H9 (cell line): Measurements from ENCODE around the gene FBXO41. TPM values are rescaled to one million over a fixed set of nuclear protein-coding genes. Genes with fewer than 3 reads are reported as not detected.

ENCODE experiments used
- DNase-seq: peaks from one replicate; pipeline ENCODE4 v3.0.0-alpha.2; 2017
- H2AFZ ChIP-seq: one replicate; pipeline ENCODE4 v1.6.1; 2013; ENCODE audit warnings: mild to moderate bottlenecking, low read length, control low read depth, moderate library complexity
- H2AK5ac ChIP-seq: 2 replicates; pipeline ENCODE4 v1.6.1; 2013; ENCODE audit warnings: low read length, control low read depth, mixed read lengths; ENCODE audit not compliant: insufficient read length
- H2BK120ac ChIP-seq: one replicate; pipeline ENCODE4 v1.6.1; 2013; ENCODE audit warnings: low read depth, mild to moderate bottlenecking, low read length, control low read depth, inconsistent platforms; ENCODE audit not compliant: poor library complexity, severe bottlenecking
- H2BK12ac ChIP-seq: 2 replicates; pipeline ENCODE4 v1.6.1; 2013; ENCODE audit warnings: low read length, control low read depth, mixed read lengths, low read depth; ENCODE audit not compliant: insufficient read length
- H2BK15ac ChIP-seq: 2 replicates; pipeline ENCODE4 v1.6.1; 2013; ENCODE audit warnings: low read depth, low read length, control low read depth
- H2BK20ac ChIP-seq: one replicate; pipeline ENCODE4 v1.6.1; 2013; ENCODE audit warnings: low read depth, mild to moderate bottlenecking, low read length, control low read depth, inconsistent platforms; ENCODE audit not compliant: poor library complexity, severe bottlenecking
- H2BK5ac ChIP-seq: 2 replicates; pipeline ENCODE4 v1.6.1; 2013; ENCODE audit warnings: low read length, control low read depth, mixed read lengths; ENCODE audit not compliant: insufficient read length
- H3K14ac ChIP-seq: 2 replicates; pipeline ENCODE4 v1.6.1; 2013; ENCODE audit warnings: low read length, control low read depth; ENCODE audit not compliant: insufficient read depth
- H3K18ac ChIP-seq: 2 replicates; pipeline ENCODE4 v1.6.1; 2013; ENCODE audit warnings: low read depth, mild to moderate bottlenecking, mixed read lengths, low read length, control low read depth; ENCODE audit not compliant: insufficient read length
- H3K23ac ChIP-seq: 2 replicates; pipeline ENCODE4 v1.6.1; 2013; ENCODE audit warnings: low read length, control low read depth, mixed read lengths, low read depth; ENCODE audit not compliant: insufficient read length
- H3K23me2 ChIP-seq: 2 replicates; pipeline ENCODE4 v1.6.1; 2013; ENCODE audit warnings: low read depth, mild to moderate bottlenecking, mixed read lengths, low read length, control low read depth; ENCODE audit not compliant: insufficient read length, poor library complexity, severe bottlenecking
- H3K27ac ChIP-seq: 2 replicates; pipeline ENCODE4 v1.5.1; 2013; ENCODE audit warnings: low read length, control low read depth, mixed read lengths, low read depth; ENCODE audit not compliant: insufficient read length
- H3K27me3 ChIP-seq: 2 replicates; pipeline ENCODE4 v1.6.1; 2013; ENCODE audit warnings: low read length, control low read depth, inconsistent platforms; ENCODE audit not compliant: insufficient read depth
- H3K4ac ChIP-seq: 2 replicates; pipeline ENCODE4 v1.6.1; 2013; ENCODE audit warnings: low read depth, mild to moderate bottlenecking, control low read depth, inconsistent platforms, low read length, moderate library complexity
- H3K4me1 ChIP-seq: 2 replicates; pipeline ENCODE4 v1.6.1; 2013; ENCODE audit warnings: low read length, control low read depth, inconsistent platforms; ENCODE audit not compliant: insufficient read depth
- H3K4me2 ChIP-seq: 2 replicates; pipeline ENCODE4 v1.6.1; 2013; ENCODE audit warnings: low read length, control low read depth, mixed read lengths; ENCODE audit not compliant: insufficient read length, insufficient read depth
- H3K56ac ChIP-seq: 2 replicates; pipeline ENCODE4 v1.6.1; 2013; ENCODE audit warnings: low read depth, mild to moderate bottlenecking, mixed read lengths, low read length, control low read depth; ENCODE audit not compliant: insufficient read length
- H3K79me1 ChIP-seq: 2 replicates; pipeline ENCODE4 v1.6.1; 2013; ENCODE audit warnings: low read depth, mild to moderate bottlenecking, moderate library complexity, low read length, control low read depth, inconsistent platforms; ENCODE audit not compliant: insufficient read depth, poor library complexity, severe bottlenecking
- H3K79me2 ChIP-seq: 2 replicates; pipeline ENCODE4 v1.6.1; 2013; ENCODE audit warnings: low read length, control low read depth, inconsistent platforms; ENCODE audit not compliant: insufficient read depth
- H3K9ac ChIP-seq: 2 replicates; pipeline ENCODE4 v1.6.1; 2013; ENCODE audit warnings: low read length, control low read depth, mixed read lengths; ENCODE audit not compliant: insufficient read length; ENCODE audit errors: extremely low read depth
- H3K9me3 ChIP-seq: one replicate; pipeline ENCODE4 v1.6.1; 2013; ENCODE audit warnings: low read depth, low read length, inconsistent platforms; ENCODE audit not compliant: control insufficient read depth
- H3T11ph ChIP-seq: one replicate; pipeline ENCODE4 v1.6.1; 2013; ENCODE audit warnings: mild to moderate bottlenecking, low read length, control low read depth, inconsistent platforms
- H4K20me1 ChIP-seq: one replicate; pipeline ENCODE4 v1.6.1; 2013; ENCODE audit not compliant: control insufficient read depth, insufficient read length, insufficient read depth
- H4K5ac ChIP-seq: 2 replicates; pipeline ENCODE4 v1.6.1; 2013; ENCODE audit warnings: low read depth, mild to moderate bottlenecking, mixed read lengths, low read length, control low read depth; ENCODE audit not compliant: insufficient read length
- H4K8ac ChIP-seq: replicated peaks from 2 replicates; pipeline ENCODE4 v1.6.1; 2013; ENCODE audit warnings: low read length, control low read depth, mixed read lengths, low read depth; ENCODE audit not compliant: insufficient read length
- H4K91ac ChIP-seq: 2 replicates; pipeline ENCODE4 v1.6.1; 2013; ENCODE audit warnings: low read depth, mild to moderate bottlenecking, moderate library complexity, mixed read lengths, low read length, control low read depth; ENCODE audit not compliant: insufficient read length
- H3K27ac Mint-ChIP-seq, 3 experiments: 2 replicates in 2 of 3; 3 replicates in 1 of 3; pipeline ENCODE4 v1.8.0; 2020 to 2021; ENCODE audit warnings: mixed read lengths in 3 of 3, mild to moderate bottlenecking in 1 of 3, moderate library complexity in 1 of 3
- H3K27me3 Mint-ChIP-seq: 2 replicates; pipeline ENCODE4 v1.8.0; 2021; ENCODE audit warnings: low read depth, mild to moderate bottlenecking, moderate library complexity, mixed read lengths
- H3K36me3 Mint-ChIP-seq, 3 experiments: 2 replicates in 2 of 3; 3 replicates in 1 of 3; pipeline ENCODE4 v1.8.0; 2020 to 2021; ENCODE audit warnings: low read depth in 3 of 3, mixed read lengths in 3 of 3; ENCODE audit not compliant: insufficient read depth in 1 of 3
- H3K4me1 Mint-ChIP-seq, 2 experiments: 2 replicates each; pipeline ENCODE4 v1.8.0; 2020; ENCODE audit warnings: mixed read lengths in 2 of 2
- H3K4me3 Mint-ChIP-seq, 2 experiments: 2 replicates in 1 of 2; 3 replicates in 1 of 2; pipeline ENCODE4 v1.8.0; 2020 to 2021; ENCODE audit warnings: mild to moderate bottlenecking in 2 of 2, mixed read lengths in 2 of 2, moderate library complexity in 1 of 2
- H3K9me3 Mint-ChIP-seq, 2 experiments: 2 replicates in 1 of 2; 3 replicates in 1 of 2; pipeline ENCODE4 v1.8.0; 2020; ENCODE audit warnings: mild to moderate bottlenecking in 2 of 2, mixed read lengths in 2 of 2, moderate library complexity in 1 of 2
- WGBS: extraction: QIAGEN DNeasy Blood & Tissue Kit; methylation state at CpG from one replicate; pipeline ENCODE4 v1.1.7; 2013; ENCODE audit warnings: missing lambda C conversion rate, low lambda C conversion rate, mixed read lengths; ENCODE audit not compliant: insufficient read length; ENCODE audit errors: extremely low coverage; 5-methylcytosine and 5-hydroxymethylcytosine counted together
- total RNA-seq: library from RNA; stranded (reverse); gene quantifications from 2 replicates; pipeline ENCODE4 v1.2.1, GENCODE V29; 2021
- TF ChIP-seq, protein P1 (sequence below): fragments of 200-600 bp; sonication (generic); conservative IDR thresholded peaks from 3 replicates; pipeline ENCODE4 v1.8.0; 2021; ENCODE audit warnings: antibody characterized with exemption, mild to moderate bottlenecking

The FBXO41 gene
- total RNA-seq, 1 experiment from 2014 or later: 16.2 TPM

DNA sequence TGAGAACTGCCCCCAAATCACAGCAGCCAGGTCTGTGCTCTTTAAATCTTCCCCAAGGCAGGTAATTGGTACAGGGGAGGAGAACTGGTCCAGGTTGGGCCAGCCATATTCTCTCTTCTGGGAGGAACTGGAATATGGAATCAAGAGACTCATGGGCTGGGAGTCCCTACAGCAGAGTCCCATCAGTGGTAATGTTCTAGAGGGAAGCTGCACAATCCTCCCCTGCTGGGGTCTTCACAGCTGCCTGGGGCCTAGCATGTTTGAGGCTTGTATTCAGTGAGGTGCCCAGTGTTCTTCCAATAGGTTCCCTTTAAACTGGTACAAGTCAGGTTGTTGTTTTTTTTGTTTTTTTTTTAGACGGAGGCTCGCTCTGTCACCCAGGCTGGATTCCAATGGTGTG, 30.2 kb upstream of the FBXO41 start:
- Histone ChIP-seq H2BK15ac (no peak overlapping the region), H3K27me3 (no peaks in the 10 kb centered on the region), H3K4ac (no peak overlapping the region), H3K4me2 (no peak overlapping the region), H2BK12ac (no peak overlapping the region), H3K27ac (no peak overlapping the region), H3K79me2 (no peaks in the 10 kb centered on the region), H4K8ac (no peak overlapping the region), H2AFZ (no peak overlapping the region), H3K18ac (no peak overlapping the region), H3K9me3 (no peaks in the 10 kb centered on the region), H3K4me1 (no peaks in the 10 kb centered on the region), H3K79me1 (no peaks in the 10 kb centered on the region), H4K5ac (no peak overlapping the region), H3K23ac (no peak overlapping the region), H2BK5ac (no peak overlapping the region), H3K9ac (no peak overlapping the region), H3T11ph (no peak overlapping the region), H4K20me1 (no peaks in the 10 kb centered on the region), H3K23me2 (no peaks in the 10 kb centered on the region), H2BK120ac (no peak overlapping the region), H3K56ac (no peak overlapping the region), H3K14ac (no peak overlapping the region), H2AK5ac (no peak overlapping the region), H4K91ac (no peak overlapping the region), H2BK20ac (no peak overlapping the region)
- Mint-ChIP-seq H3K9me3 (no peaks in the 10 kb centered on the region), H3K4me1 (peaks cover 0 to 4% of the 10 kb centered on the region in 2 experiments; a peak in 1 of 4 replicates), H3K27me3 (peaks cover 39% of the 10 kb centered on the region), H3K27ac (no peak overlapping the region), H3K36me3 (no peaks in the 10 kb centered on the region), H3K4me3 (no peak overlapping the region)
- TF ChIP-seq, protein P1, sequence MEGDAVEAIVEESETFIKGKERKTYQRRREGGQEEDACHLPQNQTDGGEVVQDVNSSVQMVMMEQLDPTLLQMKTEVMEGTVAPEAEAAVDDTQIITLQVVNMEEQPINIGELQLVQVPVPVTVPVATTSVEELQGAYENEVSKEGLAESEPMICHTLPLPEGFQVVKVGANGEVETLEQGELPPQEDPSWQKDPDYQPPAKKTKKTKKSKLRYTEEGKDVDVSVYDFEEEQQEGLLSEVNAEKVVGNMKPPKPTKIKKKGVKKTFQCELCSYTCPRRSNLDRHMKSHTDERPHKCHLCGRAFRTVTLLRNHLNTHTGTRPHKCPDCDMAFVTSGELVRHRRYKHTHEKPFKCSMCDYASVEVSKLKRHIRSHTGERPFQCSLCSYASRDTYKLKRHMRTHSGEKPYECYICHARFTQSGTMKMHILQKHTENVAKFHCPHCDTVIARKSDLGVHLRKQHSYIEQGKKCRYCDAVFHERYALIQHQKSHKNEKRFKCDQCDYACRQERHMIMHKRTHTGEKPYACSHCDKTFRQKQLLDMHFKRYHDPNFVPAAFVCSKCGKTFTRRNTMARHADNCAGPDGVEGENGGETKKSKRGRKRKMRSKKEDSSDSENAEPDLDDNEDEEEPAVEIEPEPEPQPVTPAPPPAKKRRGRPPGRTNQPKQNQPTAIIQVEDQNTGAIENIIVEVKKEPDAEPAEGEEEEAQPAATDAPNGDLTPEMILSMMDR: no peak
- no CpG with 5 or more reads among the region's 2 CpGs for WGBS
- no peak for DNase-seq
